ENCODE measurements around the gene MUS81. TPM values are rescaled to one million over a fixed set of nuclear protein-coding genes. Genes with fewer than 3 reads are reported as not detected.

Gene MUS81
- total and polyA plus RNA-seq, 9 of the 15 experiments (the other 6 are each of a cell fraction or from before 2014, with no cell fraction given), result 13.4 to 118 (median 53.7) TPM

GRCh38 chr11:65817835-65818680 lies 42.2 kb upstream of the MUS81 start (continued):
- TF ChIP-seq HBP1 (CRISPR knock-in tag; IDR thresholded peaks at IDR 0.05), result no peak
- TF ChIP-seq ZNF165 (CRISPR knock-in tag; IDR thresholded peaks at IDR 0.05; ENCODE audit: borderline replicate concordance), result no peak
- TF ChIP-seq SRF (CRISPR knock-in tag; IDR thresholded peaks at IDR 0.05), result no peak
- no peak for TF ChIP-seq NFIX (CRISPR knock-in tag; IDR thresholded peaks at IDR 0.05; ENCODE audit: low read depth)
- TF ChIP-seq SRSF3 (IDR thresholded peaks at IDR 0.05; ENCODE audit: insufficient read depth, low read length), result no peak
- no peak for TF ChIP-seq ZNF398 (CRISPR knock-in tag; IDR thresholded peaks at IDR 0.05)
- peak; percentile 72 for TF ChIP-seq XRCC5 (IDR thresholded peaks at IDR 0.05; ENCODE audit: low read depth, low read length)
- TF ChIP-seq NR2C2 (CRISPR knock-in tag; IDR thresholded peaks at IDR 0.05), result no peak
- TF ChIP-seq NR2C2 (tag; IDR thresholded peaks at IDR 0.05), result peak; percentile 84
- no peak for TF ChIP-seq ZNF277 (CRISPR knock-in tag; IDR thresholded peaks at IDR 0.05; ENCODE audit: borderline replicate concordance)
- no peak for TF ChIP-seq ZNF507 (tag; conservative IDR thresholded peaks at IDR 0.05)
- TF ChIP-seq DPF2 (IDR thresholded peaks at IDR 0.05), result no peak
- TF ChIP-seq CCAR2 (IDR thresholded peaks at IDR 0.05; ENCODE audit: low read depth, low read length), result no peak
- no peak for TF ChIP-seq DLX4 (CRISPR knock-in tag; IDR thresholded peaks at IDR 0.05)
- TF ChIP-seq GTF2A2 (tag; IDR thresholded peaks at IDR 0.05), result no peak
- TF ChIP-seq RCOR1 (IDR thresholded peaks at IDR 0.05; ENCODE audit: borderline replicate concordance in 1 of 2, low read depth in 2 of 2, low read length in 2 of 2), result peak; percentile 48 to 95; a peak in 3 of 4 replicates
- TF ChIP-seq ZKSCAN8 (CRISPR knock-in tag; IDR thresholded peaks at IDR 0.05), result no peak
- TF ChIP-seq ATF7 (IDR thresholded peaks at IDR 0.05), result peak; percentile 79; the same call in 1 of the 2 replicates
- TF ChIP-seq HMG20B (CRISPR knock-in tag; IDR thresholded peaks at IDR 0.05), result no peak
- TF ChIP-seq ZNF512 (tag; IDR thresholded peaks at IDR 0.05), result no peak
- TF ChIP-seq ZNF436 (CRISPR knock-in tag; IDR thresholded peaks at IDR 0.05), result no peak
- TF ChIP-seq ZNF23 (CRISPR knock-in tag; IDR thresholded peaks at IDR 0.05), result no peak
